ENCODE results near the gene HDAC2. TPM values are rescaled to one million over a fixed set of nuclear protein-coding genes. Genes with fewer than 3 reads are reported as not detected.

The HDAC2 gene
- total RNA-seq, 1 experiment from 2014 or later = 118 TPM

DNA sequence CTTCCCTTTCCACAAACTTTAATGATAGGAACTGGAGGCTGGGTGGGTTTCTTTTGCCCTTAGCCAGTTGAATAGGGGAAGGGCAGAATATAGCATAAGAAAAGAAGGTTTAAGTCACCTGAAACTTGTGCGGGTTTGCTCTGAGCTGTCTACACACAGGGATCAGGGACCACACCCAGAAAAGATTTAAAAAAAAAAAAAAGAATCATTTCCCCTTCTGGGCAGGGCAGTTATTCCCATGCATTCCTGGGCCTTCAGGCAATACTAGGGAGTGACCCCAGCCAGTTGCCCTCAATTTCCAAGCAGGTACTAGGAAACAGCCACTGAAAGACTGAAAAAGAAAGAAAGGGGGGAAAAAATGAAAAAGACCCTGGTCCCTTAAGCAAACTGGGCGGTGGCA lies 39.6 kb upstream of the HDAC2 start:
- no peak for DNase-seq (ENCODE audit: unreplicated experiment)
- no peaks in the 10 kb centered on the region for H3K27me3 Mint-ChIP-seq (ENCODE audit: insufficient read depth, unreplicated experiment)
- ChIA-PET POLR2A (no interaction called here), CTCF (interaction anchor here (1.0 kb wide), 1 partner anchor 98 kb away, joined by 4 read pairs; no protein-coding TSS in a partner anchor)
- H3K9me3 Mint-ChIP-seq (ENCODE audit: unreplicated experiment) = no peaks in the 10 kb centered on the region
- BruUV-seq (replicated peaks) = no TSS peak
- peaks cover 12% of the 10 kb centered on the region for H3K4me1 Mint-ChIP-seq (ENCODE audit: insufficient read depth, unreplicated experiment)
- no peak overlapping the region for H3K4me3 Mint-ChIP-seq (ENCODE audit: unreplicated experiment)
- H3K36me3 Mint-ChIP-seq (ENCODE audit: insufficient read depth, unreplicated experiment) = no peaks in the 10 kb centered on the region
- intact Hi-C loops (cut with micrococcal nuclease) = no loop called here
- H3K27ac Mint-ChIP-seq (ENCODE audit: low read depth, unreplicated experiment) = no peak overlapping the region
- TF ChIP-seq, protein P1, sequence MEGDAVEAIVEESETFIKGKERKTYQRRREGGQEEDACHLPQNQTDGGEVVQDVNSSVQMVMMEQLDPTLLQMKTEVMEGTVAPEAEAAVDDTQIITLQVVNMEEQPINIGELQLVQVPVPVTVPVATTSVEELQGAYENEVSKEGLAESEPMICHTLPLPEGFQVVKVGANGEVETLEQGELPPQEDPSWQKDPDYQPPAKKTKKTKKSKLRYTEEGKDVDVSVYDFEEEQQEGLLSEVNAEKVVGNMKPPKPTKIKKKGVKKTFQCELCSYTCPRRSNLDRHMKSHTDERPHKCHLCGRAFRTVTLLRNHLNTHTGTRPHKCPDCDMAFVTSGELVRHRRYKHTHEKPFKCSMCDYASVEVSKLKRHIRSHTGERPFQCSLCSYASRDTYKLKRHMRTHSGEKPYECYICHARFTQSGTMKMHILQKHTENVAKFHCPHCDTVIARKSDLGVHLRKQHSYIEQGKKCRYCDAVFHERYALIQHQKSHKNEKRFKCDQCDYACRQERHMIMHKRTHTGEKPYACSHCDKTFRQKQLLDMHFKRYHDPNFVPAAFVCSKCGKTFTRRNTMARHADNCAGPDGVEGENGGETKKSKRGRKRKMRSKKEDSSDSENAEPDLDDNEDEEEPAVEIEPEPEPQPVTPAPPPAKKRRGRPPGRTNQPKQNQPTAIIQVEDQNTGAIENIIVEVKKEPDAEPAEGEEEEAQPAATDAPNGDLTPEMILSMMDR (IDR thresholded peaks at IDR 0.05; ENCODE audit: unreplicated experiment) = no peak

DNA sequence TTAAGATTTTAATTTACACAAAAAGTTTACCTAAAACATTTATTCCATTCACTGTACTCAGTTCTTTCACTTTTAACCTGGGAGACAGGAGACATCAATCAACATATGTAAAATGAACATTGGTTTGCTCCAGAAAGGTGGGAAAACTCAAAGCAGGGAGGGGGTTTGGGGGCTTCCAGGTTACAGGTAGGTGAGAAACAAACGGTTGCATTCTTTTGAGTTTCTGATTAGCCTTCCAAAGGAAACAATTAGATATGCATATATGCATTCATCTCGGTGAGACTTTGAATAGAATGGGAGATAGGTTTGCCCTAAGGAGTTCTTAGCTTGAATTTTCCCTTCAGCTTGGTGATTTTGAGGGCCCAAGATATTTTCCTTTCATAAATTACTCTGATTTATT lies 38.2 kb upstream of the HDAC2 start:
- peaks cover 12% of the 10 kb centered on the region for H3K4me1 Mint-ChIP-seq (ENCODE audit: insufficient read depth, unreplicated experiment)
- BruUV-seq (replicated peaks) = no TSS peak
- CTCF ChIA-PET = interaction anchor here (0.9 kb wide), 1 partner anchor 13 kb away, joined by 3 read pairs; no protein-coding TSS in a partner anchor
- H3K36me3 Mint-ChIP-seq (ENCODE audit: insufficient read depth, unreplicated experiment) = no peaks in the 10 kb centered on the region
- H3K4me3 Mint-ChIP-seq (ENCODE audit: unreplicated experiment) = no peak overlapping the region
- intact Hi-C loops (cut with micrococcal nuclease) = no loop called here
- no peaks in the 10 kb centered on the region for H3K9me3 Mint-ChIP-seq (ENCODE audit: unreplicated experiment)
- DNase-seq (ENCODE audit: unreplicated experiment) = no peak
- no peaks in the 10 kb centered on the region for H3K27me3 Mint-ChIP-seq (ENCODE audit: insufficient read depth, unreplicated experiment)
- POLR2A ChIA-PET = interaction anchor here (0.6 kb wide), 1 partner anchor 29 kb away, joined by 3 read pairs; no protein-coding TSS in a partner anchor
- TF ChIP-seq, protein P1 (IDR thresholded peaks at IDR 0.05; ENCODE audit: unreplicated experiment) = no peak
- H3K27ac Mint-ChIP-seq (ENCODE audit: low read depth, unreplicated experiment) = no peak overlapping the region

DNA sequence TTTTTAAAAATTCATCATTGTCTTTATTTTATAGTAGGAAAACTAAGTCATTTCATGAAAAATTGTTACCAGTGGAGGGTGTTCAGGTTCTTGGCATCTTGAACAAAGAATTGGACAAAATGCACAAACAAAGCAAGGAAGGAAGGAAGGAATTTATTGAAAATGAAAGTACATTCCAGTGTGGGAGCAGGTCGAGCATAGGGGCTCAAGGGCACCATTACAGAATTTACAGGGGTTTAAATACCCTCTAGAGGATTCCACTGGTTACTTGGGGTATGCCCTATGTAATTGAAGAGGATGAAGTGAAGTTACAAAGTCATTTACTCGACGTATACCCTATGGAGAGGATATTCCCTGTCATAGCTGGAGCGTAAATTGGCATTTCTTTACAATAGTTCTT lies 37.4 kb upstream of the HDAC2 start:
- intact Hi-C loops (cut with micrococcal nuclease) = no loop called here
- no peak for DNase-seq (ENCODE audit: unreplicated experiment)
- Mint-ChIP-seq H3K4me3 (ENCODE audit: unreplicated experiment) (no peak overlapping the region), H3K36me3 (ENCODE audit: insufficient read depth, unreplicated experiment) (no peaks in the 10 kb centered on the region), H3K9me3 (ENCODE audit: unreplicated experiment) (no peaks in the 10 kb centered on the region), H3K27me3 (ENCODE audit: insufficient read depth, unreplicated experiment) (no peaks in the 10 kb centered on the region), H3K4me1 (ENCODE audit: insufficient read depth, unreplicated experiment) (peaks cover 12% of the 10 kb centered on the region), H3K27ac (ENCODE audit: low read depth, unreplicated experiment) (no peak overlapping the region)
- CTCF ChIA-PET = no interaction called here
- POLR2A ChIA-PET = no interaction called here
- TF ChIP-seq, protein P1 (IDR thresholded peaks at IDR 0.05; ENCODE audit: unreplicated experiment) = no peak
- BruUV-seq (replicated peaks) = no TSS peak

DNA sequence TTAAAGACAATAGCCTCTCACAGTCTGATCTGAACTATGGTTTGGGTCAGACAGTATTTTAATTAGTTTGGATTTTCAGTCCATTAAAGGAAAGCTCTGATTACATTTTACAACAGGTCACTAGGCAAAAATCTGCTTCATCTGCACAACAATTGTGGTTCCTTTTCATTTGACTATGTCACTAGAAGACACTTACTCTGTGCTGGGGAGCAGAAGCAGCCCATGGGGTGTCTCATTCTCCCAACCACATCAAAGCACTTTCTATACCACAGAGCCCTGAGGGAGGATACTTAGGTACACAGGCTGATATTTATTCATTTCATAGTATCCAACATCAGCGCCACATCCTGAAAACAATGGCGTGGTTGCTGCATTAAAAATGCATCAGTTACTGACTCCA lies 36.6 kb upstream of the HDAC2 start:
- Mint-ChIP-seq H3K27ac (ENCODE audit: low read depth, unreplicated experiment) (no peak overlapping the region), H3K36me3 (ENCODE audit: insufficient read depth, unreplicated experiment) (no peaks in the 10 kb centered on the region), H3K9me3 (ENCODE audit: unreplicated experiment) (no peaks in the 10 kb centered on the region), H3K4me1 (ENCODE audit: insufficient read depth, unreplicated experiment) (peaks cover 12% of the 10 kb centered on the region), H3K27me3 (ENCODE audit: insufficient read depth, unreplicated experiment) (no peaks in the 10 kb centered on the region), H3K4me3 (ENCODE audit: unreplicated experiment) (no peak overlapping the region)
- ChIA-PET CTCF (interaction anchor here (2.9 kb wide), 1 partner anchor 12 kb away, joined by 24 read pairs; no protein-coding TSS in a partner anchor), POLR2A (no interaction called here)
- TF ChIP-seq, protein P1 (IDR thresholded peaks at IDR 0.05; ENCODE audit: unreplicated experiment) = no peak
- intact Hi-C loops (cut with micrococcal nuclease) = no loop called here
- no TSS peak for BruUV-seq (replicated peaks)
- DNase-seq (ENCODE audit: unreplicated experiment) = no peak

Measured in MCF 10A (cell line).